ENCODE results near the gene MMRN2.

The MMRN2 gene

DNA sequence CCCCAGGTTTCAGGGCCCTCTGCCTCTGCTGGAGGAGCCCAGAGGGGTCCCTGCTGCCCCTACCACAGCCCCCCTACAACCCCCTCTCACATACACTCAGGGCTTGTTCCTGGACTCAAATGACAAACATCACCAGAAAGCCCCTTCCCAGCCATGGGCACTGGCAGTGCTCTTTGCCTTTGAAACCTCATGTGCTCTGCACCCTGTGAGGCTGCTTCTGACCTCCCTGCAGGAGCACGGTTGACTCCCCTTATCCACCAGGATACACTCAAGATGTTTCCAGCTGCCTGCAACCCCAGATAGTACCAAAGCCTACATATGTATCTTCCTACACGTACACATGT lies 7.4 kb upstream of the MMRN2 start:
- Histone ChIP-seq H3K4me1 (ENCODE audit: insufficient read depth, low read length) (peaks cover 17% of the 10 kb centered on the region), H3K36me3 (ENCODE audit: insufficient read depth, low read length) (no peaks in the 10 kb centered on the region), H3K9me3 (ENCODE audit: low read length) (no peaks in the 10 kb centered on the region), H3K27me3 (ENCODE audit: insufficient read depth, low read length) (no peaks in the 10 kb centered on the region), H3K4me3 (ENCODE audit: low read length) (no peak overlapping the region), H2AFZ (ENCODE audit: low read depth, low read length) (no peak overlapping the region)

DNA sequence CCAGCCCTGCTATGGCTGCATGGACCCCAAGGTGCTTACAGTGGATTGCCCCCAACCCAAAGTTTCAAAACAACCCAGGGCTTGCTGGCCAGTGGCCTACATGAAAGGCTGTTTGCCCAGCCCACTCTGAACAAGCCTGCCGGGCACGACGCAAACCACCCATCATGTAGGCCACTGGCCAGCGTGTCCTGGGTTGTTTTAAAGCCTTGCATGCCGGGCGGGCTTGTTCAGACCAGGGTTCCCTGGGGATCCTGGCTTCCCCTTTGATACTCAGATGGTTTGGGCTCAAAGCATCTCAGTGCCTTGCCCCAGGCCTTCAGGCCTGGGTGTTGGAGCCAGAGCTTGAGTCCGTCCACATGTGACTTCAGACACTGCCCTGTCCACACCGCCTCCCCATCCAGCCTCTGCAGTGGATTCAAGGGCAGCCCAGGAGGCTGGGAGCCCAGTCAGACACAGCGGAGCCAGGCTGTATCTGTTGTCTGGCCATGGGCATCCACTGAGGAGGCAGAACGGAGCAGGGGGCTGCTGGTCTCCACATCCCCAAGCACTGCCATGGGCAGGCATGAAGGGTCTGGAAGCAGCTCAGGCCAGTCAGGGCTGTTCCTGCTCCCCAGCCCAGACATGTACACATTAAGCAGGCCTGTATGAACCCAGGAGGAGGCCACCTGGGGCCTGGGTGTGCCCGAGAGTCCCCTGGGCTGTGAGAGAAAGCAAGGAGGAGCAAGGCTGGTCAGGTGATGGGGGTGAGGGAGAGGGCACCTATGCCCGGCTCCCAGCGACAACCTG lies 6.8 kb upstream of the MMRN2 start:
- Histone ChIP-seq H2AFZ (ENCODE audit: low read depth, low read length) (no peak overlapping the region), H3K9me3 (ENCODE audit: low read length) (no peaks in the 10 kb centered on the region), H3K4me3 (ENCODE audit: low read length) (no peak overlapping the region), H3K36me3 (ENCODE audit: insufficient read depth, low read length) (no peaks in the 10 kb centered on the region), H3K27me3 (ENCODE audit: insufficient read depth, low read length) (no peaks in the 10 kb centered on the region), H3K4me1 (ENCODE audit: insufficient read depth, low read length) (peaks cover 15% of the 10 kb centered on the region)

GRCh38 chr10:86963341-86963919 lies 6.0 kb upstream of the MMRN2 start:
- Histone ChIP-seq H3K36me3 (ENCODE audit: insufficient read depth, low read length) (no peaks in the 10 kb centered on the region), H2AFZ (ENCODE audit: low read depth, low read length) (no peak overlapping the region), H3K27me3 (ENCODE audit: insufficient read depth, low read length) (no peaks in the 10 kb centered on the region), H3K9me3 (ENCODE audit: low read length) (no peaks in the 10 kb centered on the region), H3K4me1 (ENCODE audit: insufficient read depth, low read length) (peaks cover 20% of the 10 kb centered on the region), H3K4me3 (ENCODE audit: low read length) (no peak overlapping the region)

- no peaks in the 10 kb centered on the region for H3K36me3 ChIP-seq (ENCODE audit: insufficient read depth, low read length)
- no peak overlapping the region for H3K4me3 ChIP-seq (ENCODE audit: low read length)
Measured at GRCh38 chr10:86962981-86963310, 5.5 kb upstream of the MMRN2 start.

GRCh38 chr10:86962136-86962980 lies 4.9 kb upstream of the MMRN2 start:
- H3K9me3 ChIP-seq (ENCODE audit: low read length), result no peaks in the 10 kb centered on the region
- H3K36me3 ChIP-seq (ENCODE audit: insufficient read depth, low read length), result no peaks in the 10 kb centered on the region
- H3K4me1 ChIP-seq (ENCODE audit: insufficient read depth, low read length), result peaks cover 20% of the 10 kb centered on the region

More at GRCh38 chr10:86962981-86963310, 5.5 kb upstream of the MMRN2 start:
- no peaks in the 10 kb centered on the region for H3K9me3 ChIP-seq (ENCODE audit: low read length)
- no peak overlapping the region for H2AFZ ChIP-seq (ENCODE audit: low read depth, low read length)
- H3K4me1 ChIP-seq (ENCODE audit: insufficient read depth, low read length), result peaks cover 20% of the 10 kb centered on the region
- H3K27me3 ChIP-seq (ENCODE audit: insufficient read depth, low read length), result no peaks in the 10 kb centered on the region

DNA sequence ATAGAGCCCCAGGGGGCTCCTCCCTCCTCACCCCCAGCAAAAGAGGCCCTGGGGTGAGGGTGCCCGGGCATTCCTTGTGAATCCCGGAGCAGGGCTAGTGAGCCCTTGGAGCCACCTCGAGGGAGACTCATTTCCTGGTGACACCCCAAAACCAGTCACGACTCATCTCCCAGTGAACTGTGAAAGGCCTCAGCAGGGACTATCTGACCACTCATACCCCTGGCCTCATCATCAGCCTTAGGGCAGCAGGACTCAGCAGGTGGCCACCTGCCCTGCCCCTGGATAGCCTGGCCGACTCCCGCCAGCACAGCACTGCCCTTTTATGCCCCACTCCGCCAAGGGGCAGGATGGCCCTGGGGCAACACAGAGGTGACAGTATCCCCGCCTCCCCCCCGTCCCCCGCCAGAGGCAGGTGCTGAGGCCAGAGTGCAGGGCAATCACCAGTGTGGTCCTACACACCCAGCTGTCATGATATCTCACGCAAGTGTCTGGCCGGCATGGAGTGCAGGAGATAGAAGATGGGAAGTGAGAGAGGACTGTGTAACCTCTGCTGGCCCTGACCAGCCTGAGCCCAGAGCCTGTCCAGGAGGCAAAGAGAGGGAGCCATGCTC lies 4.2 kb upstream of the MMRN2 start:
- no peak overlapping the region for H3K4me3 ChIP-seq (ENCODE audit: low read length)
- peaks cover 15% of the 10 kb centered on the region for H3K4me1 ChIP-seq (ENCODE audit: insufficient read depth, low read length)
- H2AFZ ChIP-seq (ENCODE audit: low read depth, low read length), result no peak overlapping the region
- H3K36me3 ChIP-seq (ENCODE audit: insufficient read depth, low read length), result no peaks in the 10 kb centered on the region
- no peaks in the 10 kb centered on the region for H3K27me3 ChIP-seq (ENCODE audit: insufficient read depth, low read length)
- no peaks in the 10 kb centered on the region for H3K9me3 ChIP-seq (ENCODE audit: low read length)

More at GRCh38 chr10:86962136-86962980, 4.9 kb upstream of the MMRN2 start:
- H3K4me3 ChIP-seq (ENCODE audit: low read length), result no peak overlapping the region
- no peaks in the 10 kb centered on the region for H3K27me3 ChIP-seq (ENCODE audit: insufficient read depth, low read length)
- H2AFZ ChIP-seq (ENCODE audit: low read depth, low read length), result no peak overlapping the region

DNA sequence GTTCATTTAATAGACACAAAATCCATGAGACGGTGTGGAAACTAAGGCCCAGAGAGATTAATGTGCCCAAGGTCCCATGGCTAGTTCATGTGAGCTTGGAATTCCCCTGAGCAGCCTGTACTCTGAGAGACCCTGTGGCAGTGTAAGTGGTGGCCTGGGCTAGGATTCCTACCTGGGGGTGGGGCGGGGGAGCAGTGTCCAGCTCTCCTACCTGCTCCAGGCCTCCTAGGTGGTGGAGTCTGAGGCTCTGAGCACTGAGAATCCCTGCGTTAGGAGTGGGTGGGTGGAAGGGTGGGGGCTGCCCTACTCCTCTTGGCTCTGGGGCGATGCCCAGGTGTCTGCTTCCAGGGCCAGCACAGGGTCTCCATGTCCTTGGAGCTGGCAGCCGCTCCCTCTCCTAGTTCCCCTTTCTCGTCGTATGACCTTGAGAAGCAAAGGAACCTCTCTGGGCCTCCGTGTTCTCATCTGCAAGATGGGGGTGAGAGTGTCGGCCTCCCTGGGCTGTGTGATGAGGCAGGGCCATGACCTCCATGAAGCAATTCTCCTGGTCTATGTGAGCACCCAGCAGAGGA lies 3.5 kb upstream of the MMRN2 start:
- peaks cover 10% of the 10 kb centered on the region for H3K4me1 ChIP-seq (ENCODE audit: insufficient read depth, low read length)
- no peaks in the 10 kb centered on the region for H3K36me3 ChIP-seq (ENCODE audit: insufficient read depth, low read length)
- H2AFZ ChIP-seq (ENCODE audit: low read depth, low read length), result no peak overlapping the region

GRCh38 chr10:86960003-86960862 lies 2.8 kb upstream of the MMRN2 start:
- Histone ChIP-seq H2AFZ (ENCODE audit: low read depth, low read length) (no peak overlapping the region), H3K27me3 (ENCODE audit: insufficient read depth, low read length) (no peaks in the 10 kb centered on the region), H3K36me3 (ENCODE audit: insufficient read depth, low read length) (no peaks in the 10 kb centered on the region), H3K9me3 (ENCODE audit: low read length) (no peaks in the 10 kb centered on the region), H3K4me1 (ENCODE audit: insufficient read depth, low read length) (peaks cover 13% of the 10 kb centered on the region), H3K4me3 (ENCODE audit: low read length) (no peak overlapping the region)

More for the DNA sequence above, 3.5 kb upstream of the MMRN2 start:
- no peak overlapping the region for H3K4me3 ChIP-seq (ENCODE audit: low read length)
- H3K9me3 ChIP-seq (ENCODE audit: low read length), result no peaks in the 10 kb centered on the region
- no peaks in the 10 kb centered on the region for H3K27me3 ChIP-seq (ENCODE audit: insufficient read depth, low read length)

GRCh38 chr10:86959737-86960002 lies 2.3 kb upstream of the MMRN2 start:
- Histone ChIP-seq H3K36me3 (ENCODE audit: insufficient read depth, low read length) (no peaks in the 10 kb centered on the region), H3K4me3 (ENCODE audit: low read length) (no peak overlapping the region), H3K4me1 (ENCODE audit: insufficient read depth, low read length) (peaks cover 19% of the 10 kb centered on the region), H3K27me3 (ENCODE audit: insufficient read depth, low read length) (no peaks in the 10 kb centered on the region), H3K9me3 (ENCODE audit: low read length) (no peaks in the 10 kb centered on the region), H2AFZ (ENCODE audit: low read depth, low read length) (no peak overlapping the region)

- H2AFZ ChIP-seq (ENCODE audit: low read depth, low read length), result no peak overlapping the region
- peaks cover 24% of the 10 kb centered on the region for H3K4me1 ChIP-seq (ENCODE audit: insufficient read depth, low read length)
- no peaks in the 10 kb centered on the region for H3K27me3 ChIP-seq (ENCODE audit: insufficient read depth, low read length)
- H3K9me3 ChIP-seq (ENCODE audit: low read length), result no peaks in the 10 kb centered on the region
- no peak overlapping the region for H3K4me3 ChIP-seq (ENCODE audit: low read length)
- no peaks in the 10 kb centered on the region for H3K36me3 ChIP-seq (ENCODE audit: insufficient read depth, low read length)
Measured at GRCh38 chr10:86958901-86959736, 1.7 kb upstream of the MMRN2 start.

GRCh38 chr10:86958116-86958900 lies 893 bp upstream of the MMRN2 start, which contains the start of gene SNCG:
Gene SNCG (plus strand): TSS chr10:86958599. CDS start chr10:86958698, 99 bp downstream.
- Histone ChIP-seq H3K4me1 (ENCODE audit: insufficient read depth, low read length) (peaks cover 32% of the 10 kb centered on the region), H2AFZ (ENCODE audit: low read depth, low read length) (no peak within 1 kb of the TSS), H3K9me3 (ENCODE audit: low read length) (no peaks in the 10 kb centered on the region), H3K36me3 (ENCODE audit: insufficient read depth, low read length) (no peaks in the 10 kb centered on the region), H3K4me3 (ENCODE audit: low read length) (no peak within 1 kb of the TSS), H3K27me3 (ENCODE audit: insufficient read depth, low read length) (no peaks in the 10 kb centered on the region)

Measured in neuron (in vitro differentiated cells).